Stimulated activated CD4-positive, alpha-beta T cell treated with anti-CD3 and anti-CD28 coated beads, TNF-alpha, amount 100 ng/mL, for 4 hours (primary cell): ENCODE results near the gene NPFF.

ENCODE experiments used
- DNase-seq, 3 experiments: peaks; one replicate each; pipeline ENCODE4 v3.0.0-alpha.2; 2020; ENCODE audit warnings: low read depth in 3 of 3

NPFF gene

GRCh38 chr12:53514628-53515290, 7.5 kb upstream of the NPFF start:
- DNase-seq: no peak

- DNase-seq: no peak
Observed at GRCh38 chr12:53513712-53514410, 6.6 kb upstream of the NPFF start.

- no peak for DNase-seq
Observed at GRCh38 chr12:53510181-53510812, 3.0 kb upstream of the NPFF start.

- peak; percentile 68 to 71 (median 70) for DNase-seq
Observed at GRCh38 chr12:53508534-53509170, 1.4 kb upstream of the NPFF start.

GRCh38 chr12:53507603-53507885, 260 bp upstream of the NPFF start:
- DNase-seq: no peak

- no peak for DNase-seq
Observed at GRCh38 chr12:53506450-53506785, 866 bp downstream of the NPFF start.

GRCh38 chr12:53505555-53506449, 1.5 kb downstream of the NPFF start:
- DNase-seq: no peak

- no peak for DNase-seq
Observed at GRCh38 chr12:53505086-53505485, 2.2 kb downstream of the NPFF start.

- DNase-seq: no peak
Observed at GRCh38 chr12:53504004-53504920, 3.0 kb downstream of the NPFF start.

GRCh38 chr12:53502983-53503728, 4.1 kb downstream of the NPFF start:
- DNase-seq: no peak

- no peak for DNase-seq
Observed at GRCh38 chr12:53502331-53502730, 5.0 kb downstream of the NPFF start.

GRCh38 chr12:53501615-53502181, 5.6 kb downstream of the NPFF start:
- no peak for DNase-seq

GRCh38 chr12:53500776-53501614, 6.3 kb downstream of the NPFF start, which contains the start of gene TARBP2:
Gene TARBP2, plus strand, starts transcription at chr12:53501283. Its CDS starts 126 bp downstream, at chr12:53501409.
- peak; percentile 91 to 95 (median 92) for DNase-seq

GRCh38 chr12:53500142-53500775, 7.0 kb downstream of the NPFF start:
- no peak for DNase-seq

- DNase-seq: peak; percentile 25 to 40 (median 34)
Observed at GRCh38 chr12:53499266-53500141, 7.8 kb downstream of the NPFF start, which contains the start of gene MAP3K12. Gene MAP3K12, minus strand, starts transcription at chr12:53499458. Its CDS starts 12,067 bp downstream, at chr12:53487391.

GRCh38 chr12:53498235-53498630, 9.1 kb downstream of the NPFF start:
- no peak for DNase-seq

- no peak for DNase-seq
Observed at GRCh38 chr12:53497461-53497860, 9.8 kb downstream of the NPFF start.
